ENCODE measurements around the gene ANK2.

DNA sequence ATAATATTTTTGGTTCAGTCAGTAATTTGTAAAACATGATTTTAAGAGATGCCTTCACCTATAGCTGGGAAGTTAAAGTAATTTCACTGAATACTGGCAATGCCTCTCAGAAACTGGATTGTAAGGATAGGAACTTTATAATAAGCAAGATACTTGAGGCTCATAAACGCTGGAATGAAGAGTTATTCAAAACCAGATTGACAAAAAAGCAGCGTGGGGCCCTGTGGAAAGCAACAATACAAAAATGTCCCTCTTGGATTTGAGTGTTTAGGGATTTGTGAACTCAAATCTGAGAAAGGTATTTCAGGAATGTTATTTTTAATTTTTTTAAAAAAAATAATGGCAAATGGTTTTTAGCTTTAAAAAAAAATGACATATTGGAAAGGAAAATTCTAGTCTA is 94.6 kb downstream of the ANK2 start:
- TF ChIP-seq, protein P1, sequence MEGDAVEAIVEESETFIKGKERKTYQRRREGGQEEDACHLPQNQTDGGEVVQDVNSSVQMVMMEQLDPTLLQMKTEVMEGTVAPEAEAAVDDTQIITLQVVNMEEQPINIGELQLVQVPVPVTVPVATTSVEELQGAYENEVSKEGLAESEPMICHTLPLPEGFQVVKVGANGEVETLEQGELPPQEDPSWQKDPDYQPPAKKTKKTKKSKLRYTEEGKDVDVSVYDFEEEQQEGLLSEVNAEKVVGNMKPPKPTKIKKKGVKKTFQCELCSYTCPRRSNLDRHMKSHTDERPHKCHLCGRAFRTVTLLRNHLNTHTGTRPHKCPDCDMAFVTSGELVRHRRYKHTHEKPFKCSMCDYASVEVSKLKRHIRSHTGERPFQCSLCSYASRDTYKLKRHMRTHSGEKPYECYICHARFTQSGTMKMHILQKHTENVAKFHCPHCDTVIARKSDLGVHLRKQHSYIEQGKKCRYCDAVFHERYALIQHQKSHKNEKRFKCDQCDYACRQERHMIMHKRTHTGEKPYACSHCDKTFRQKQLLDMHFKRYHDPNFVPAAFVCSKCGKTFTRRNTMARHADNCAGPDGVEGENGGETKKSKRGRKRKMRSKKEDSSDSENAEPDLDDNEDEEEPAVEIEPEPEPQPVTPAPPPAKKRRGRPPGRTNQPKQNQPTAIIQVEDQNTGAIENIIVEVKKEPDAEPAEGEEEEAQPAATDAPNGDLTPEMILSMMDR (IDR thresholded peaks at IDR 0.05; ENCODE audit: borderline replicate concordance, extremely low read depth, low read length, poor library complexity, severe bottlenecking) = no peak
- TF ChIP-seq EZH2 (IDR thresholded peaks at IDR 0.05; ENCODE audit: borderline replicate concordance, low read depth, low read length, severe bottlenecking) = no peak
